Keratinocyte (primary cell): ENCODE data around the gene STXBP3. TPM values are rescaled to one million over a fixed set of nuclear protein-coding genes. Genes with fewer than 3 reads are reported as not detected.
"Not testable (repeated sequence)": the region's sequence is repeated elsewhere in the genome, so short reads cannot be mapped to it uniquely, and the experiment has no call there.

ENCODE experiments used
- DNase-seq: peaks from one replicate; pipeline ENCODE4 v3.0.0-alpha.2; 2011; ENCODE audit warnings: low read depth, missing footprints, low spot score
- FAIRE-seq: peaks from 2 replicates; lab custom pipeline; 2011; peaks lifted over from hg19 to GRCh38; lab: Jason Lieb, UNC
- H2AFZ ChIP-seq: 2 replicates; pipeline ENCODE4 v1.6.0; 2012; ENCODE audit warnings: low read length, control low read depth, inconsistent platforms; ENCODE audit not compliant: control insufficient read depth
- H3K27ac ChIP-seq: 2 replicates; pipeline ENCODE4 v1.5.1; 2011; ENCODE audit warnings: low read length; ENCODE audit not compliant: control insufficient read depth, insufficient read depth
- H3K27me3 ChIP-seq: 3 replicates; pipeline ENCODE4 v1.6.0; 2011; ENCODE audit warnings: low read length; ENCODE audit not compliant: control insufficient read depth, insufficient read depth; ENCODE audit errors: extremely low read depth
- H3K36me3 ChIP-seq, 2 experiments: 2 replicates in 1 of 2; 3 replicates in 1 of 2; pipeline ENCODE4 v1.5.1; 2011; ENCODE audit warnings: low read length in 2 of 2, mild to moderate bottlenecking in 1 of 2; ENCODE audit not compliant: control insufficient read depth in 2 of 2, insufficient read depth in 2 of 2; ENCODE audit errors: extremely low read depth in 1 of 2
- H3K4me1 ChIP-seq: 3 replicates; pipeline ENCODE4 v1.5.1; 2011; ENCODE audit warnings: low read length; ENCODE audit not compliant: control insufficient read depth, insufficient read depth; ENCODE audit errors: extremely low read depth
- H3K4me2 ChIP-seq: 3 replicates; pipeline ENCODE4 v1.6.0; 2011; ENCODE audit warnings: low read depth, low read length; ENCODE audit not compliant: control insufficient read depth, insufficient read depth; ENCODE audit errors: extremely low read depth
- H3K4me3 ChIP-seq, 3 experiments: fragments of 200-600 bp in 1 of 3; sonication (generic) in 1 of 3; 2 replicates in 2 of 3; 3 replicates in 1 of 3; pipeline ENCODE4 v1.5.1; 2011 to 2016; ENCODE audit warnings: low read length in 3 of 3, mild to moderate bottlenecking in 3 of 3, control low read depth in 2 of 3, inconsistent platforms in 1 of 3, low read depth in 1 of 3, mixed read lengths in 1 of 3, mixed run types in 1 of 3, moderate library complexity in 1 of 3; ENCODE audit not compliant: control insufficient read depth in 2 of 3, insufficient read depth in 2 of 3; ENCODE audit errors: extremely low read depth in 1 of 3
- H3K79me2 ChIP-seq: 2 replicates; pipeline ENCODE4 v1.6.0; 2012; ENCODE audit warnings: low read length; ENCODE audit not compliant: control insufficient read depth, insufficient read depth
- H3K9ac ChIP-seq: 3 replicates; pipeline ENCODE4 v1.6.0; 2011; ENCODE audit warnings: low read length; ENCODE audit not compliant: control insufficient read depth, insufficient read depth; ENCODE audit errors: extremely low read depth
- H3K9me1 ChIP-seq: 3 replicates; pipeline ENCODE4 v1.6.0; 2011; ENCODE audit warnings: low read length; ENCODE audit not compliant: control insufficient read depth, insufficient read depth; ENCODE audit errors: extremely low read depth
- H3K9me3 ChIP-seq: 2 replicates; pipeline ENCODE4 v1.5.1; 2012; ENCODE audit warnings: low read depth, low read length; ENCODE audit not compliant: control insufficient read depth
- H4K20me1 ChIP-seq: 3 replicates; pipeline ENCODE4 v1.6.0; 2011; ENCODE audit warnings: low read length; ENCODE audit not compliant: control insufficient read depth, insufficient read depth; ENCODE audit errors: extremely low read depth
- CTCF ChIP-seq, 3 experiments: IDR thresholded peaks in 1 of 3; conservative IDR thresholded peaks in 1 of 3; optimal IDR thresholded peaks in 1 of 3; 2 replicates in 2 of 3; 3 replicates in 1 of 3; pipeline versions ENCODE3 to v1.5.1; 2011; ENCODE audit warnings: low read length in 3 of 3, mild to moderate bottlenecking in 3 of 3, moderate library complexity in 2 of 3, control low read depth in 1 of 3, inconsistent platforms in 1 of 3; ENCODE audit not compliant: insufficient read depth in 2 of 3; ENCODE audit errors: extremely low read depth in 1 of 3
- EZH2 ChIP-seq: IDR thresholded peaks from one replicate; pipeline ENCODE4 v1.6.1; 2012; ENCODE audit warnings: inconsistent platforms, mild to moderate bottlenecking, low read length, moderate library complexity
- dilution Hi-C: fragments of 300-500 bp; cut with MboI; formaldehyde crosslinking; loops from one replicate; pipeline ENCODE4 v1.7.0; 2020; ENCODE audit warnings: low sequenced_read_pairs; ENCODE audit not compliant: extremely low pct_ligation_motif_present
- polyA plus RNA-seq, 5 experiments: library from polyadenylated mRNA; depleted of rRNA in 3 of 5; stranded (reverse) in 3 of 5; stranded (forward) in 1 of 5; unstranded in 1 of 5; fragments of >200 nt; gene quantifications; 1 replicate in 1 of 5; 2 replicates in 3 of 5; 3 replicates in 1 of 5; pipeline versions ENCODE4 v1.2.1 to v1.2.3, GENCODE V29; 2011 to 2012; ENCODE audit warnings: missing spikeins in 2 of 5, low read depth in 1 of 5, low replicate concordance in 1 of 5

STXBP3 gene
- polyA plus RNA-seq, 1 donor (not counting 4 experiments of a cell fraction or from before 2014, with no cell fraction given) = 36.3 TPM

DNA sequence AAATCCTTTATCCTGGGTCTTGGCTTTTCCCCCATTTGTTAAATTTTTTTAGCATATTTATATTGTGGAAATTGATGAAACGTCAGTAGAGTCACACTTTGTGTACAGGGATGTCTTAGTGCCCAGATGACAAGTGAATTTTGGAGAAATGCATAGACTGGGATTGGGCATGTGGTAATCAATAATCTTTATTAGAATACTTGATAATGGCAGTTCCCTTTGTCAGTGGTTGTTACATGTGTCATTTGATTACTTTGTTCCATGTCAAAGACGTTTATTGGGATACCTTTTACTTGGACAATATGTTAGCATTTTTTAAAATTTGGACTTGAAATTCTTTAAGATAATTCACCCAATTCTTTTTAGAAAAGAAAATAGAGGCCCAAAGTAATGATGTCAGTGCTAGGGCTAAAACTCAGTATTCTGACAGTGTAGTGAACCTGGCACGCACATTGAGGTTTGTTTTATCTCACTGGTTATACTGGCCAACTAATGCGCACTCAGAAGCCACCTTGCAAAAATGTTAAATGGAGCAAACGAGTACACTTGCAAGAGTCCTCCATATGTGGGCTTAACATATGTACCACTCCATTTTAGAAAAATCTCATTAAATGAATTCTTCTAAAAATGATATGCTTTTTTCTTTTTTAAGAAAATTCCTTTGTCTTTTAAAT, 45.2 kb upstream of the STXBP3 start:
- FAIRE-seq (no peak), DNase-seq (no peak)
- Histone ChIP-seq H3K9ac (no peak overlapping the region), H3K4me2 (no peak overlapping the region), H3K4me1 (peaks cover 11% of the 10 kb centered on the region), H3K36me3 (peaks cover 16 to 27% of the 10 kb centered on the region in 2 experiments), H2AFZ (no peak overlapping the region), H3K79me2 (peaks cover 14% of the 10 kb centered on the region), H4K20me1 (peaks cover 7% of the 10 kb centered on the region), H3K9me1 (no peaks in the 10 kb centered on the region), H3K27me3 (no peaks in the 10 kb centered on the region), H3K9me3 (no peaks in the 10 kb centered on the region), H3K27ac (no peak overlapping the region), H3K4me3 (no peak overlapping the region)
- dilution Hi-C loops = no loop called here
- no peak for TF ChIP-seq CTCF (optimal IDR thresholded peaks at IDR 0.05 in 1 of 3, IDR thresholded peaks at IDR 0.05 in 1 of 3, conservative IDR thresholded peaks at IDR 0.05 in 1 of 3; ENCODE audit: extremely low read depth in 1 of 3, insufficient read depth in 2 of 3, low read length in 3 of 3)

DNA sequence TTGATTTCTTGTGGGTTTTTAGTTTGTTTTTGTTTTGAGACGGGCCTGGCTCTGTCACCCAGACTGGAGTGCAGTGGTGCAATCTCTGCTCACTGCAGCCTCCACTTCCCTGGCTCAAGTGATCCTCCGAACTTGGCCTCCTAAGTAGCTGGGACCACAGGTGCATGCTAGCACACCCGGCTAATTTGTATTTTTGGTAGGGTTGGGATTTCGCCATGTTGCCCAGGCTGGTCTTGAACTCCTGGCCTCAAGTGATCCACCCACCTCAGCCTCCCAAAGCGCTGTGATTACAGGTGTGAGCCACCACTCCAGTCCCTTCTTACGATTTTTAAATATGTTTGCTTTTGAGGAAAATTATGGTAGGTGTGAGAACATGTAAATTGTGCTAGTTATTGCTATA, 44.4 kb upstream of the STXBP3 start:
- H3K27ac ChIP-seq, dilution Hi-C loops, DNase-seq, H3K4me3 ChIP-seq, H2AFZ ChIP-seq, H3K4me2 ChIP-seq, H3K9ac ChIP-seq, FAIRE-seq, H3K79me2 ChIP-seq, H3K27me3 ChIP-seq, H3K9me1 ChIP-seq, H3K9me3 ChIP-seq, H4K20me1 ChIP-seq: not testable (repeated sequence)
- peaks cover 11% of the 10 kb centered on the region for H3K4me1 ChIP-seq
- peaks cover 13 to 19% of the 10 kb centered on the region in 2 experiments for H3K36me3 ChIP-seq

DNA sequence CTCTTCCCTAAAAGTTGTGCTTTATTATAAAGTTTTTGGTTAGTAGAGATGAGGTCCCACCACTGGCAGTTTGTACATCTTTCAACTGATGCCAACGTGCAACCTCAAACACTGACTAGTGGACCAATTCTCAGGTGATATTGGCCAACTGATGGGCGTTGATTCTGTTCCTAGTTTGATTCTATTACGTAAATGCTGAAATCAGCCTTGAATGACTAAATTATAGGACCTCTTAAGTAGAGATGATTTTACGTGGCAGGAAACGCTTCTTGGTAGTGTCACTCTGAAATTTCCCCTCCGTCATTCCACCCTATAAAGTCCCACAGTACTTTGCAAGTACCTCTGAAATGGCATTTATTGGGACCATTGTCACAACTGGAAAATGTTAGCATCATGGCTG, 42.5 kb upstream of the STXBP3 start:
- Histone ChIP-seq H3K9me3 (no peaks in the 10 kb centered on the region), H3K79me2 (no peaks in the 10 kb centered on the region), H3K4me3 (no peak overlapping the region), H3K4me2 (no peak overlapping the region), H3K9ac (no peak overlapping the region), H4K20me1 (no peaks in the 10 kb centered on the region), H3K27ac (no peak overlapping the region), H3K9me1 (no peaks in the 10 kb centered on the region), H2AFZ (no peak overlapping the region), H3K36me3 (peaks cover 8 to 11% of the 10 kb centered on the region in 2 experiments), H3K4me1 (peaks cover 11% of the 10 kb centered on the region), H3K27me3 (no peaks in the 10 kb centered on the region)
- dilution Hi-C loops = no loop called here
- TF ChIP-seq CTCF (optimal IDR thresholded peaks at IDR 0.05 in 1 of 3, IDR thresholded peaks at IDR 0.05 in 1 of 3, conservative IDR thresholded peaks at IDR 0.05 in 1 of 3; ENCODE audit: extremely low read depth in 1 of 3, insufficient read depth in 2 of 3, low read length in 3 of 3) (no peak), EZH2 (no peak)
- FAIRE-seq = no peak
- no peak for DNase-seq
